ENCODE measurements around the gene NKX2-4.
"Not testable (repeated sequence)": the region's sequence is repeated elsewhere in the genome, so short reads cannot be mapped to it uniquely, and the experiment has no call there.

The NKX2-4 gene

GRCh38 chr20:21397341-21398108 is at the start of gene NKX2-4:
Gene NKX2-4 (minus strand): TSS chr20:21397526. CDS start chr20:21397399, 127 bp downstream.
- peak; percentile 65 to 68 for DNase-seq

GRCh38 chr20:21437816-21438215 is 40.5 kb upstream of the NKX2-4 start:
- DNase-seq: no peak

- no peak for DNase-seq
Measured at GRCh38 chr20:21437248-21437647, 39.9 kb upstream of the NKX2-4 start.

- DNase-seq: no peak
Measured at GRCh38 chr20:21436205-21436604, 38.9 kb upstream of the NKX2-4 start.

GRCh38 chr20:21435576-21435975 is 38.2 kb upstream of the NKX2-4 start:
- no peak for DNase-seq

- DNase-seq: no peak
Measured at GRCh38 chr20:21433329-21433890, 36.1 kb upstream of the NKX2-4 start.

- no peak for DNase-seq
Measured at GRCh38 chr20:21432911-21433310, 35.6 kb upstream of the NKX2-4 start.

GRCh38 chr20:21430020-21430419 is 32.7 kb upstream of the NKX2-4 start:
- DNase-seq: no peak

- DNase-seq: no peak
Measured at GRCh38 chr20:21424846-21425245, 27.5 kb upstream of the NKX2-4 start.

- not testable (repeated sequence) for DNase-seq
Measured at GRCh38 chr20:21423712-21424111, 26.4 kb upstream of the NKX2-4 start.

- DNase-seq: no peak
Measured at GRCh38 chr20:21421601-21422236, 24.4 kb upstream of the NKX2-4 start.

- DNase-seq: not testable (repeated sequence)
Measured at GRCh38 chr20:21419147-21419546, 21.8 kb upstream of the NKX2-4 start.

GRCh38 chr20:21413996-21414395 is 16.7 kb upstream of the NKX2-4 start:
- DNase-seq: not testable (repeated sequence)

- peak in 1 of 2 experiments; percentile 10 for DNase-seq
Measured at GRCh38 chr20:21411725-21412124, 14.4 kb upstream of the NKX2-4 start.

- DNase-seq: no peak
Measured at GRCh38 chr20:21399005-21399475, 1.7 kb upstream of the NKX2-4 start.

- DNase-seq: no peak
Measured at GRCh38 chr20:21398109-21399004, 1.0 kb upstream of the NKX2-4 start.

GRCh38 chr20:21396599-21397340 is 556 bp downstream of the NKX2-4 start:
- no peak for DNase-seq

GRCh38 chr20:21395666-21396598 is 1.4 kb downstream of the NKX2-4 start:
- no peak for DNase-seq

- no peak for DNase-seq
Measured at GRCh38 chr20:21395051-21395665, 2.2 kb downstream of the NKX2-4 start.

GRCh38 chr20:21394551-21394950 is 2.8 kb downstream of the NKX2-4 start:
- no peak for DNase-seq
